NCI-H69 (cell line): ENCODE measurements around the gene CRY1.

Experiments
- DNase-seq: peaks from one replicate; lab custom pipeline; 2025; lab: John Stamatoyannopoulos, UW

The CRY1 gene

DNA sequence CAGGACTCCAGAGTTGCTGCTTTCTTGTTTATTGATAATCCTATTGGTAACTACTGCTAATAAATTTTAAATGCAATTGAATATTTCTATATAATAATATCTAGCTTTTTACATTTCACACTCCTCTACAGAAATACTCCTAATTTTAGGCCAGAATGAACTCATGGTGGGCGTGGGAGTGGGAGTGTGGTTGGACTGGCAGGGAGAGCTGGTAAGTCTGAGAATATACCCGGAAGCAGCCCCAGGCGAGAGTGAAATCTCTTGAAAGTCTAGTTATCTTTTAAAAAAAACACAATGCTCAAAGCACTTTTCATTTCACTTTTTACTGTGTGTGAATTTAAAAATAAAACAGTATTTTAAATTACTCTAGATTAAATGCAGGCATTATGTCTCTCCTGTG lies 132.9 kb downstream of the CRY1 start:
- DNase-seq, result no peak

DNA sequence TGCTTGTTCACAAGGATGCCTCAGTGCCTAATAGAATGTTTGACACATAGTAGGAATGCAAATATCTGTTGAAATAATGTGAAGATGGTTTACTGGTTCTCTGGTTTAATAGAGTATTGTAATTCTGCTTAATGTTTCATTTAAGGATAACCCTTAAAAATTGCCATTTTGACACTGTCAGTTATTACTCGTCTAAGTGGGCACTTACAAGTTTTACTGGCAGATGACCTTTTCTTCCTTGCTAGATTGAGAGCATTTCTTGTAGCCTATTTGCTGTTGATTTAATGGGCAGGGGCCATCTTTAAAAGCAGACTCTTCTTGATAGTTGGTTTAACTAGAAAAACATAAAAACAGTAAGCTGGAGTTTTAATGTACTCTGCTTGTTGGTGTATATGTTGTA lies 135.8 kb downstream of the CRY1 start:
- DNase-seq, result peak; percentile 46

DNA sequence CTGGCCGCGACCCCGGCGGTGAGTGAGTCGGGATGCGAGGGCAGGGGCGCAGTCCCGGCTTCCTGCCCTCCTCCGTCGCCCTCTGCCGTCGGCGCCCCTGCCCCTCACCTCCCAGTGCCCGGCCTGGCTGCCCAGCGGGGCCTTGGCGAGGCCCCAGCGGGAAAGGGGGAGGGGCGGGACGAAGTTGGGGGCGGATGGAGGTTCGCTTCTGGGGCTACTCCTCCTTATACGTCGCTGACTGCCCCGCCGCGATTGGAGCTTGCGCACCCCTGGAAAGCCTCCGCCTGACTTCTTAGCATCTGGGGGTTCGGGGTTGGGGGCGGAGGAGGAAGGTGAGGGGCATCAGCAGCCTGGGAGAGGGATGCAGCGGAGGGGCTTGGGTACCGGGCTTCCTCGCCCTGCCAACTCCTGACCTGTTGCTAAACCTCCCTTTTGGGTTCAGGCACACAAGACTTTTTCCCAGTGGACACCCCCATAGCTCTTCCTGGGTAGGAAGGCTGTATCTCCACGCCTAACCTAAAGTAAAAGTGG lies 137.2 kb downstream of the CRY1 start:
- DNase-seq, result peak; percentile 92

DNA sequence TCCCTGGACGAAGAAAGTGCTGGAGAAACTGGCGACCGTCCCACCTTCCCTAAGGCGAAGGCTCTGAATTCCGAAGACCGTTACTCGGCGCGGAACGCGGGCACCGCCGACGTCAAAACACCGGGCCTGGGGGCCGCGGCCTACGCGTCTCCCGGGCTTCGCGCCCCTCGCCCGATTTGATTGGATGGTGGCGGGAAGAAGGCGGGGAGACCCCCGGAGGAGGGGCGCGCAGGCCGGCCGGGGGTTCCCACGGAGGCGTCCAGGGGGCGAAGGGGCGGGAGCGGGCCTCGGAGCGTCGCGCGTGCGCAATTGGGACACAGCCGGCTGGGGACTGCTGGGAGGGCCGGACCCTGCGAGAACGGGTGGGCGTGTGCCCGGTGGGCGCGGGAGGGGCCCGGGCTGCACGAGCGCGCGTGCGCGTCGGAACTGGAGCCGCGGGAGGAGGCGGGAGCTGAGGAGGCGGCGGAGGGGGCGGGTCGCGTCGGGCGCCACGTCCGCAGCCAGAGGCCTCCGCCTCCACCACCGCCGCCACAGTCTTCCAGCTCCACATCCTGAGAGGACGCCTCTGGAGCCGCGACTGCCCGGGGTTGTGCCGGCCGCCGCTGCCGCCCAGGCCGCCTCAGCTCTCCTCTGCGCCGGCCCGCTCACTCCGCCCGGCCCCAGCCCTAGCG lies 137.8 kb downstream of the CRY1 start, which contains the start of gene TMEM263:
Gene TMEM263, plus strand, starts transcription at position 531 of the 671 bp plus-strand sequence. CDS start 11,210 bp downstream, outside the sequence.
- DNase-seq, result peak; percentile 98

DNA sequence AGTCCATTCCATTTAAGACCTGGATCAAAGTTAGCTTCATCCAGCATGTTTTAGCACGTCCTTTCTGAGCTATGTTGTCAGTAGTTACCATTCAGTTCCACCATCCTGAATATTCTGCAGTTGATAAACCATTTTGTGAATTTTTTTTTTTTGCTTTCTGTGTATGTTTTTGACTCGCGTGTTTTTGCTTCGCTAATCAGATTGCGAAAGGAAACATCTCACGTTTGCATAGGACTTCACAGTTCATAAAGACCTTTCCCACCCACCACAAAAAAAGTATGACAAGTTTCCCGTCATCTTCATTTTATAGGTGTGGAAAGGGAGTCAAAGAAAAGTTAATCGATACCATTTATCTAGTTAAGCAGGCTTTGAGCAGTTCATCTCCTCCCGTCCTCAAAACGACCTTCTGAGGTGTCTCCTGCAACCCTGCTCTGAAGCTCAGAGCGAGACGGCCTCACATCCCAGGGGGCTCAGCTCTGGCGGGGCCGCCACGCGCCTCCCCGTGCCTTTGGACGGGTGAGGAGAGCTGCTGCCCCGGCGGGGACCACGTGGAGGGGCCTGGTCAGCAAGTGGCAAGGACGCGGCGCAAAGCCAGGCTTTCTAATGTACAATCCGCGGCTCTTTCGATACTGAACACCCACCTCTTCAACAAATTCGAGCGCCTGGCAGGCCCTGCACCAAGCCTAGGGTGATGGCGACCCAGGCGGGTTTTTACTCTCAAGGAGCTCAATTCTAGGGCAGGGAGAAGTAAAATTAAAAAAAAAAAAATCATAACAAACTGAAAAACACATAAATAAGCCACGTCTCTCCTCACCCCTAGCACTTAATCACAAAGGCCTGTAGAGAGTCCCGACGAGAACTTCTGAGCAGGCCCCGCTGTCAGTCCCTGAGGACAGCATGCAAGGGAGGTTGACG lies 138.6 kb downstream of the CRY1 start:
- no peak for DNase-seq

DNA sequence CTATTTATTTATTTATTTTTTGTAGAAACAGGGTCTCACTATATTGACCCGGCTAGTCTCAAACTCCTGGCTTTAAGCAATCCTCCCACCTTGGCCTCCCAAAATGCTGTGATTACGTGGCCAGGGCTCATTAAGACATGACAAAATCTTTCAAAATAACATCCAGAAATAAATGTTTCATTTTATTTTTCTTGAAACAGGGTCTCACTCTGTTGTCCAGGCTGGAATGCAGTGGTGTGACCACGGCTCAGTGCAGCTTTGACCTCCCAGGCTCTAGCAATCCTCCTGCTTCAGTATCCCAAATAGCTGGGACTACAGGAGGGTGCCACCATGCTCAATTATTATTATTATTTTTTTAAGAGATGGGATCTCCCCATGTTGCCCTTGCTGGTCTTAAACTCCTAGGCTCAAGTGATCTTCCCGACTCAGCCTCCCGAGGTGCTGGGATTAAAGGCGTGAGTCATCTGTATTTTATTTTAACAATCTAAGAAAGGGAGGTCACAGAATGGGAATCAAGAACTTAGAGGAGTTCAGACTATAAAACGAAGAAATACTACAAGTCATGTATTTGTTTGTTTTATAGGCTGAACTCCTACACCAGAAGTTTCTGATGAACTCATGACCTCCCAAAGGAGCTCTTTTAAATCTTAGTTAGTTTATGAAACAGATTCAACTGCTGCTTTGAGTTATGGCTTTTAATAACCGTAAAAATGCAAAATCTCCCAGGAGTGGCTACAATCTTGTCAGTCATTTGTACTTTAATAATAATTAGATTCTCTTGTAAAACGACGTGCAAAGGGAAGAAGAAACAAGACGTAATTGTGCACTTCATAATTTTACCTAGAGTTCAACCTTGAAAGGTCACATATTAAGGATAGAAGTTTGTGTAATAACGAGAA lies 139.7 kb downstream of the CRY1 start:
- DNase-seq, result no peak

DNA sequence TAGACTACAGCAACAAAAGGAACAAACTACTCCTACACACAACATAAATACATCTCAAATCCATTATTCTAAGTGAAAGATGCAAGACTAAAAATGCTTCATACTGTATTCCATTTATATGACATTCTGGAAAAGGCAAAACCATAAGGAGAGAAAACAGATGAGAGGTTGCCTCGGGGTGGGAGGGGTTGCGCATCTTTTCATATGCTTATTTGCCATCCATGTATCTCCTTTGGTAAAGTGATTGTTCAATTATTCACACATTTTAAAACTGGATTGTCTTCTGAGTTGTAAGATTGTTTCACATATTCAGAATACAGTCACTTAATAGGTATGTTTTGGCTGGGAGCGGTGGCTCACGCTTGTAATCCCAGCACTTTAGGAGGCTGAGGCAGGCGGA lies 142.8 kb downstream of the CRY1 start:
- no peak for DNase-seq

DNA sequence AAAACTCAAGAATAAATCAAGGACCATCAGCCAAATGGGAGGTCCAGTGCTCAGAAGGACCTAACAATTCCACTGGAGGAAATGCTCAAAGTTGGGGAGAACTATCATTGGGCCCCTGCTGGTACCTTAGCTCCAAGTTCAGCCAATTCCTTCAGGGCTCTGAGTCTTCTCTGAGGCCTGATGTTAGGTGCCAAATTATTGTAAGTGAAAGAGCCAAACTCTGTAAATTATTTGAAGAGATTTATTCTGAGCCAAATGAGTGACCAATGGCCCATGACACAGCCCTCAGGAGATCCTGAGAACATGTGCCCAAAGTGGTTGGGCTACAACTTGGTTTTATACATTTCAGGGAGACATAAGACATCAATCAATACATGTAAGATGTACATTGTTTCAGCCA lies 145.9 kb downstream of the CRY1 start:
- DNase-seq, result no peak

DNA sequence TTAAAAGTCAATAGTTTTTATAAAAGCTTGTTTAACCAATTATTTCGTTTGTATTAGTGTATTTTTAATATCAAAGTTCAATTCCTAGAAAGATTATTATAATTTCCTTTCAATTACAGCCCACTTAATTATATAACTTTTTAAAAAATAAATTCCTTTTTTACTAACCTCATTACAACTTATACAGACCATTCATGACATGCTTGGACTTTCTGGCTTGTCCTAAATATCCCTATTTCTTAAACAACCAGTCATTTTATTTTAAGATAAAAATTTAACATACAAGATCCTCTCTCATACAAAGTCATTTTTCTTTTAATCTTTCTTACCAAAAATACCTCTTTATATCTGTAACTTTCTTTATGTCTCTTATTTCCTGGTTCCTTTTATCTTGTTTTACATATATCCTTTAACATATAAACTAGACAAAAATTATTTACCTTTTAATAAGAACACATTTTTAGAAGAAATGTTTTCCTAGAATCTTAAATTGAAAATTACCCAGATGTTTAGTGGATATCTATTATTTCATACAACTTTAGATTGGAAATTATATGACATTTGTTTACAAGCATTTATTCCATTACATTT lies 148.0 kb downstream of the CRY1 start:
- peak; percentile 32 for DNase-seq

DNA sequence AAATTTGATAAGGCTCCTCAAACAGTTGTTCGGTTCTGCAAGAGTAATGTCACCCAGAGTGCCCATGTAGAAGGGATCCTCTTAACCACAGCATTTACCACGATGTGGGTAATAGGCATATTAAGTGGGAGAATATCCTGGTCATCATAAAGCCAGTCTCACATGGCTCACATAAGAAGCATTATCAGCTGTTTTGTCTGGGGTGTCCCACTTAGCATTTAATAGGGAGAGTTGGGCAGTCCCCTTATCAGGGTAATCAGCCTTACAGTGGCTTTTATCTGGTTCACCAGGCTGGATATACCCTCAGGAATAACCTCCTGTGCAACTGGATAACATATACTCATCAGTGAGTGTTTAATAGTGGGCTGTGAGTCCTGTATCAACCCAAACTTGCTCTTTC lies 150.6 kb downstream of the CRY1 start:
- DNase-seq, result no peak

DNA sequence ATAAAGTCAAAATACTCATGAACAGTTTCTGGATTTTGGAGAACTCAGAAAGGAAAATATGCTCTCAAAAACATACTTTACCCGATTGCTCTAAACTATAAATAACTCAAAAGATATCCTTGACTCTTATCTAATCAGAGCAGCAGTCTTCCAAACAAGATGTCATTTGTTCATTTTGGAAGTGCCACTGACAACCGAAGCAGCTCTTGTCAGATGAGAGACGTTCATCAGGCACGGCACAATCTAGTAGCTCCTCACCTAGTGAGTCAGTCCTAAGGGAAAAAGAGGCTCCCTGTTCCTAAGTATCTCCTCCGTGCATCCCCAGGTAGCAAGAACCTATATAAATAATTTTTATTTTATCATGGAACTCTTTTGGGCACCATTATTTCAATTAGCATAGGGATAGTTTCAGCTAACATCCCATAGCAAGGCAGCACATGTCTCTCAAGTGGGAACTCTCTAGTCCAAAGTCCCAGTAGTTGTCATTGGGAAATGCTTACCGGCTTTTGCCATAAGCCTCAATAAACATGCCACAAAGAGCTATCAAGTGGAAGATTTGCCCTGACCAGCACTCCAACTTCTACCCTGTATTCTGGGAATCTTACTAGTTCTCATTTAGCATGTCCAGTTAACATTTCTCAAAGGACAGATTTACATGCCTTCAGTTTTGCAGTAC lies 151.7 kb downstream of the CRY1 start:
- DNase-seq, result no peak
